Measurements from ENCODE around the gene SHROOM3. TPM values are rescaled to one million over a fixed set of nuclear protein-coding genes. Genes with fewer than 3 reads are reported as not detected.

The SHROOM3 gene
- total RNA-seq, 6 experiments from 2014 or later: 15.2 to 35.8 (median 29.9) TPM

GRCh38 chr4:76758996-76759395, 324.0 kb downstream of the SHROOM3 start:
- WGBS (ENCODE audit: insufficient coverage, low coverage, low lambda C conversion rate, missing lambda C conversion rate): 65% methylated on average over 3 of the region's 3 CpGs
- no peaks in the 10 kb centered on the region for H3K27me3 ChIP-seq
- H3K4me3 ChIP-seq: no peak overlapping the region
- no peak for ATAC-seq
- DNase-seq: no peak
- peaks cover 0 to 25% (median 12%) of the 10 kb centered on the region in 4 donors for H3K36me3 ChIP-seq
- H3K4me1 ChIP-seq: peaks cover 0 to 3% (median 0%) of the 10 kb centered on the region in 4 donors
- no peaks in the 10 kb centered on the region for H3K9me3 ChIP-seq
- TF ChIP-seq POLR2A (IDR thresholded peaks at IDR 0.05) (no peak), CTCF (IDR thresholded peaks at IDR 0.05) (no peak)
- intact Hi-C loops (cut with DNase I): no loop called here
- no peak overlapping the region for H3K27ac ChIP-seq

GRCh38 chr4:76760193-76760592, 325.2 kb downstream of the SHROOM3 start:
- TF ChIP-seq POLR2A (IDR thresholded peaks at IDR 0.05): no peak
- no peak for TF ChIP-seq CTCF (IDR thresholded peaks at IDR 0.05)
- no peaks in the 10 kb centered on the region for H3K27me3 ChIP-seq
- DNase-seq (no peak), ATAC-seq (no peak)
- H3K4me1 ChIP-seq: peaks cover 0 to 3% (median 0%) of the 10 kb centered on the region in 4 donors
- 100% methylated on average over 3 of the region's 3 CpGs for WGBS (ENCODE audit: insufficient coverage, low coverage, low lambda C conversion rate, missing lambda C conversion rate)
- peaks cover 0 to 17% (median 11%) of the 10 kb centered on the region in 4 donors for H3K36me3 ChIP-seq
- no peaks in the 10 kb centered on the region for H3K9me3 ChIP-seq
- intact Hi-C loops (cut with DNase I): no loop called here
- no peak overlapping the region for H3K27ac ChIP-seq
- H3K4me3 ChIP-seq: no peak overlapping the region

GRCh38 chr4:76762137-76763130, 327.4 kb downstream of the SHROOM3 start:
- 100% methylated on average over 3 of the region's 4 CpGs for WGBS (ENCODE audit: insufficient coverage, low coverage, low lambda C conversion rate, missing lambda C conversion rate)
- ATAC-seq (no peak), DNase-seq (no peak)
- Histone ChIP-seq H3K4me1 (peaks cover 0 to 3% (median 0%) of the 10 kb centered on the region in 4 donors), H3K9me3 (no peaks in the 10 kb centered on the region), H3K27ac (no peak overlapping the region), H3K4me3 (no peak overlapping the region), H3K36me3 (peaks cover 0 to 14% (median 8%) of the 10 kb centered on the region in 4 donors), H3K27me3 (no peaks in the 10 kb centered on the region)
- TF ChIP-seq POLR2A (IDR thresholded peaks at IDR 0.05) (no peak), CTCF (IDR thresholded peaks at IDR 0.05) (no peak)
- intact Hi-C loops (cut with DNase I): no loop called here

DNA sequence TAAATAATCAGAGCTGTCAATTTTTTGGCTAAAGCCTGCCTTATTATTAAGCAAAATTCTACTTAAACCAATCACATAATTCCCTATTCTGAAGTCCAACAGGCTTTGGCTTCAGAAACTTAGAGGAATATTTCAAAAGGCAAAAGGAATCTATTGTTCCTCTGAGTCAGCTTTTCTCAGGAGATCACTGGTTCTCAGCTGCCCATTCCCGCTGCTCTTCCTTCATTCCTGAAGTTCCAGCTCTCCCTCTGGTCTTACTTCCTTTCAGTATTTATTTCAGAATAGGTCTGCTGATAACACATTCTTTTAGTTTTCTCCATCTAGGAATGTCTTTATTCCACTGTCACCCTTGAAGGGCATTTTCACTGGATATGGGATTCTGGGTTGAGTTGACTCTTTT, 329.2 kb downstream of the SHROOM3 start:
- WGBS (ENCODE audit: insufficient coverage, low coverage, low lambda C conversion rate, missing lambda C conversion rate): 78% methylated on average over 1 of the region's 1 CpG

More for the DNA sequence above, 329.2 kb downstream of the SHROOM3 start:
- Histone ChIP-seq H3K4me1 (no peaks in the 10 kb centered on the region), H3K4me3 (no peak overlapping the region), H3K27me3 (no peaks in the 10 kb centered on the region), H3K36me3 (peaks cover 0 to 14% (median 8%) of the 10 kb centered on the region in 4 donors), H3K9me3 (no peaks in the 10 kb centered on the region), H3K27ac (no peak overlapping the region)
- ATAC-seq: no peak
- TF ChIP-seq CTCF (IDR thresholded peaks at IDR 0.05): no peak
- TF ChIP-seq POLR2A (IDR thresholded peaks at IDR 0.05): no peak
- intact Hi-C loops (cut with DNase I): no loop called here
- no peak for DNase-seq
